DND-41 (cell line): ENCODE results near the gene SH3TC2.

Source experiments
- CTCF ChIP-seq: IDR thresholded peaks from 2 replicates; pipeline ENCODE4 v1.5.1; 2012; ENCODE audit warnings: borderline replicate concordance, low read length, moderate library complexity, mild to moderate bottlenecking; ENCODE audit not compliant: poor library complexity, severe bottlenecking; ENCODE audit errors: extremely low read depth
- EZH2 ChIP-seq: IDR thresholded peaks from 3 replicates; pipeline ENCODE4 v1.6.1; 2012; ENCODE audit warnings: borderline replicate concordance, low read depth, mild to moderate bottlenecking, moderate library complexity, low read length, inconsistent platforms; ENCODE audit not compliant: severe bottlenecking

GRCh38 chr5:149012350-149012749 lies 50.5 kb downstream of the SH3TC2 start:
- no peak for TF ChIP-seq CTCF
- no peak for TF ChIP-seq EZH2
